CD4-positive, alpha-beta T cell (primary cell): ENCODE results near the gene NTN1. TPM values are rescaled to one million over a fixed set of nuclear protein-coding genes. Genes with fewer than 3 reads are reported as not detected.

Source experiments
- ATAC-seq: fragments of 200-7000 bp; cut with Tn5 transposase; one replicate; pipeline ENCODE4 v1.10.0; 2022; ENCODE audit warnings: mild to moderate bottlenecking; ENCODE audit not compliant: poor library complexity
- CTCF ChIA-PET: fragments of 350-600 bp; sonication (Branson Sonifier 250); formaldehyde crosslinking; loops from one replicate; lab custom pipeline; 2021; ENCODE audit warnings: antibody characterized with exemption, inconsistent platforms; lab: Charles Lee
- POLR2A ChIA-PET: fragments of 350-600 bp; sonication (Branson Sonifier 250); formaldehyde crosslinking; loops from one replicate; lab custom pipeline; 2021; ENCODE audit warnings: antibody characterized with exemption, inconsistent platforms; lab: Charles Lee
- DNase-seq, 14 experiments: peaks; one replicate each; pipeline ENCODE4 v3.0.0-alpha.2; 2013 to 2020; ENCODE audit warnings: mixed read lengths in 2 of 14
- H3K27ac ChIP-seq, 2 donors: one replicate each; pipeline versions ENCODE4 v1.5.1 to v1.7.0; 2013; ENCODE audit warnings: low read length in 2 of 2, low read depth in 1 of 2, mild to moderate bottlenecking in 1 of 2
- H3K27me3 ChIP-seq, 2 experiments: 1 replicate in 1 of 2; 2 replicates in 1 of 2; pipeline versions ENCODE4 v1.6.1 to v1.7.0; 2013; ENCODE audit warnings: low read length in 2 of 2, control low read depth in 1 of 2, mild to moderate bottlenecking in 1 of 2, moderate library complexity in 1 of 2; ENCODE audit not compliant: insufficient read depth in 2 of 2, control insufficient read depth in 1 of 2
- H3K36me3 ChIP-seq: one replicate; pipeline ENCODE4 v1.6.1; 2013; ENCODE audit warnings: low read length, control low read depth; ENCODE audit not compliant: insufficient read depth
- H3K4me1 ChIP-seq: one replicate; pipeline ENCODE4 v1.6.1; 2013; ENCODE audit warnings: low read length, control low read depth; ENCODE audit not compliant: insufficient read depth
- H3K4me3 ChIP-seq: one replicate; pipeline ENCODE4 v1.5.1; 2013; ENCODE audit warnings: mild to moderate bottlenecking, low read length, moderate library complexity
- H3K9me3 ChIP-seq, 2 experiments: 1 replicate in 1 of 2; 2 replicates in 1 of 2; pipeline versions ENCODE4 v1.6.1 to v1.7.0; 2013; ENCODE audit warnings: low read length in 2 of 2, mild to moderate bottlenecking in 2 of 2, control low read depth in 1 of 2, moderate library complexity in 1 of 2; ENCODE audit not compliant: control insufficient read depth in 1 of 2, insufficient read depth in 1 of 2
- H3K27ac Mint-ChIP-seq: one replicate; pipeline ENCODE4 v1.8.0; 2020; ENCODE audit warnings: mixed read lengths
- H3K27me3 Mint-ChIP-seq: one replicate; pipeline ENCODE4 v1.8.0; 2021; ENCODE audit warnings: mixed read lengths
- H3K36me3 Mint-ChIP-seq: one replicate; pipeline ENCODE4 v1.8.0; 2021; ENCODE audit warnings: low read depth, mixed read lengths
- H3K4me1 Mint-ChIP-seq: one replicate; pipeline ENCODE4 v1.8.0; 2021; ENCODE audit warnings: low read depth, mixed read lengths
- H3K4me3 Mint-ChIP-seq: one replicate; pipeline ENCODE4 v1.8.0; 2020; ENCODE audit warnings: mild to moderate bottlenecking, mixed read lengths
- H3K9me3 Mint-ChIP-seq: one replicate; pipeline ENCODE4 v1.8.0; 2020; ENCODE audit warnings: mixed read lengths
- intact Hi-C, 2 experiments: fragments of 100-400 bp; cut with DNase I in 1 of 2; cut with micrococcal nuclease in 1 of 2; formaldehyde crosslinking; loops; one replicate each; pipeline versions ENCODE4 v1.15.1 to v1.9.0; 2023 to 2025; cut with DNase I, micrococcal nuclease
- total RNA-seq, 174 experiments: library from RNA in 2 of 174; stranded (reverse) in 2 of 174; gene quantifications; one replicate each; pipeline ENCODE4 v1.2.3 and lab custom pipeline; 2021 to 2026
- TF ChIP-seq, protein P1 (sequence below): fragments of 200-600 bp; IDR thresholded peaks from one replicate; pipeline ENCODE4 v1.8.0; 2022; ENCODE audit warnings: antibody characterized with exemption, mild to moderate bottlenecking

NTN1 gene
- total RNA-seq, 2 experiments from 2014 or later = 0.08 to 0.14 TPM

GRCh38 chr17:9266697-9267117 lies 245.4 kb downstream of the NTN1 start:
- Mint-ChIP-seq H3K4me3 (no peak overlapping the region), H3K4me1 (peaks cover 4% of the 10 kb centered on the region), H3K27ac (no peak overlapping the region), H3K36me3 (peaks cover 8% of the 10 kb centered on the region), H3K9me3 (no peaks in the 10 kb centered on the region), H3K27me3 (no peaks in the 10 kb centered on the region)
- Histone ChIP-seq H3K4me1 (no peaks in the 10 kb centered on the region), H3K36me3 (peaks cover 5% of the 10 kb centered on the region), H3K27me3 (no peaks in the 10 kb centered on the region), H3K9me3 (peaks cover 0 to 5% of the 10 kb centered on the region in 2 experiments), H3K4me3 (no peak overlapping the region), H3K27ac (no peak overlapping the region)
- ATAC-seq (no peak), DNase-seq (no peak)
- CTCF ChIA-PET = no interaction called here
- POLR2A ChIA-PET = interaction anchor here (0.7 kb wide), 1 partner anchor 20 kb away, joined by 3 read pairs; no protein-coding TSS in a partner anchor
- intact Hi-C loops = no loop called here
- TF ChIP-seq, protein P1, sequence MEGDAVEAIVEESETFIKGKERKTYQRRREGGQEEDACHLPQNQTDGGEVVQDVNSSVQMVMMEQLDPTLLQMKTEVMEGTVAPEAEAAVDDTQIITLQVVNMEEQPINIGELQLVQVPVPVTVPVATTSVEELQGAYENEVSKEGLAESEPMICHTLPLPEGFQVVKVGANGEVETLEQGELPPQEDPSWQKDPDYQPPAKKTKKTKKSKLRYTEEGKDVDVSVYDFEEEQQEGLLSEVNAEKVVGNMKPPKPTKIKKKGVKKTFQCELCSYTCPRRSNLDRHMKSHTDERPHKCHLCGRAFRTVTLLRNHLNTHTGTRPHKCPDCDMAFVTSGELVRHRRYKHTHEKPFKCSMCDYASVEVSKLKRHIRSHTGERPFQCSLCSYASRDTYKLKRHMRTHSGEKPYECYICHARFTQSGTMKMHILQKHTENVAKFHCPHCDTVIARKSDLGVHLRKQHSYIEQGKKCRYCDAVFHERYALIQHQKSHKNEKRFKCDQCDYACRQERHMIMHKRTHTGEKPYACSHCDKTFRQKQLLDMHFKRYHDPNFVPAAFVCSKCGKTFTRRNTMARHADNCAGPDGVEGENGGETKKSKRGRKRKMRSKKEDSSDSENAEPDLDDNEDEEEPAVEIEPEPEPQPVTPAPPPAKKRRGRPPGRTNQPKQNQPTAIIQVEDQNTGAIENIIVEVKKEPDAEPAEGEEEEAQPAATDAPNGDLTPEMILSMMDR = no peak

DNA sequence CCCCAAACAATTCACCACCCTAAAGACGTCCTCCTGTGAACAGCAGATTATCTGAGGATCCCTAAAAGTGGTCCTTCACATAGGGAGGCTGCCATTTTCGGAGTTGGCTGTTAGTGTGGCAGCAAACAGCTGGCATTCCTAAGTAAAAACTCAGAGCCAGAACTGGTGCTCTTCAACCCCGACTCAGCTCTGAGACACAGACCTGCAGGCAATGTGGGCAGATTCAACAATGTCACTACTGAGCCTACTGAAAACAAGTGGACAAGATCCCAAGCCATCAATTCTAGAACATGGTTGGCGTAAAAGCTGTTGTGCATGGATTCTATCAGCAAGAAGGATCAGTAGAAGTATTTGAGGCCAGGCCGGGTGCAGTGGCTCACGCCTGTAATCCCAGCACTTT lies 247.2 kb downstream of the NTN1 start:
- Histone ChIP-seq H3K36me3 (peaks cover 5% of the 10 kb centered on the region), H3K27ac (no peak overlapping the region), H3K27me3 (no peaks in the 10 kb centered on the region), H3K4me1 (no peaks in the 10 kb centered on the region), H3K4me3 (no peak overlapping the region), H3K9me3 (peaks cover 0 to 5% of the 10 kb centered on the region in 2 experiments)
- ATAC-seq = no peak
- CTCF ChIA-PET = no interaction called here
- Mint-ChIP-seq H3K27me3 (no peaks in the 10 kb centered on the region), H3K4me3 (no peak overlapping the region), H3K9me3 (no peaks in the 10 kb centered on the region), H3K4me1 (peaks cover 14% of the 10 kb centered on the region), H3K36me3 (peaks cover 6% of the 10 kb centered on the region), H3K27ac (no peak overlapping the region)
- POLR2A ChIA-PET = no interaction called here
- no peak for DNase-seq
- intact Hi-C loops = no loop called here
- TF ChIP-seq, protein P1 = no peak

GRCh38 chr17:9269350-9270035 lies 248.2 kb downstream of the NTN1 start:
- Histone ChIP-seq H3K4me3 (no peak overlapping the region), H3K4me1 (no peaks in the 10 kb centered on the region), H3K27me3 (no peaks in the 10 kb centered on the region), H3K36me3 (peaks cover 5% of the 10 kb centered on the region), H3K9me3 (no peaks in the 10 kb centered on the region), H3K27ac (no peak overlapping the region)
- ChIA-PET POLR2A (no interaction called here), CTCF (no interaction called here)
- ATAC-seq (no peak), DNase-seq (no peak)
- TF ChIP-seq, protein P1 = no peak
- H3K4me3 Mint-ChIP-seq = no peak overlapping the region
- no peaks in the 10 kb centered on the region for H3K27me3 Mint-ChIP-seq
- intact Hi-C loops = no loop called here
- H3K36me3 Mint-ChIP-seq = no peaks in the 10 kb centered on the region
- H3K4me1 Mint-ChIP-seq = peaks cover 22% of the 10 kb centered on the region
- H3K27ac Mint-ChIP-seq = no peak overlapping the region
- H3K9me3 Mint-ChIP-seq = no peaks in the 10 kb centered on the region
